ENCODE measurements around the gene KLHL3.
"Not testable (repeated sequence)": the region's sequence is repeated elsewhere in the genome, so short reads cannot be mapped to it uniquely, and the experiment has no call there.

KLHL3 gene

GRCh38 chr5:137735555-137736284, at the start of gene KLHL3:
Gene KLHL3 (minus strand): TSS chr5:137736089. CDS start chr5:137735646, 443 bp downstream.
- DNase-seq = peak; percentile 85

- no peak for DNase-seq
These were observed 47.2 kb upstream of the KLHL3 start for GRCh38 chr5:137782984-137783536.

- no peak for DNase-seq
These were observed 46.2 kb upstream of the KLHL3 start for GRCh38 chr5:137782055-137782454.

- peak; percentile 75 for DNase-seq
These were observed 43.1 kb upstream of the KLHL3 start for GRCh38 chr5:137778772-137779564.

GRCh38 chr5:137767937-137768336, 32.0 kb upstream of the KLHL3 start:
- DNase-seq = not testable (repeated sequence)

GRCh38 chr5:137761566-137761965, 25.7 kb upstream of the KLHL3 start:
- no peak for DNase-seq

- no peak for DNase-seq
These were observed 25.0 kb upstream of the KLHL3 start for GRCh38 chr5:137760719-137761516.

- no peak for DNase-seq
These were observed 24.4 kb upstream of the KLHL3 start for GRCh38 chr5:137760294-137760693.

GRCh38 chr5:137758715-137759306, 22.9 kb upstream of the KLHL3 start:
- DNase-seq = no peak

- no peak for DNase-seq
These were observed 22.2 kb upstream of the KLHL3 start for GRCh38 chr5:137758121-137758520.

GRCh38 chr5:137757634-137758033, 21.7 kb upstream of the KLHL3 start:
- no peak for DNase-seq

GRCh38 chr5:137754961-137755762, 19.3 kb upstream of the KLHL3 start:
- DNase-seq = no peak

- DNase-seq = peak; percentile 99
These were observed 18.5 kb upstream of the KLHL3 start, which contains the start of gene HNRNPA0 for GRCh38 chr5:137754188-137754960. Gene HNRNPA0 (minus strand): TSS chr5:137754363. CDS start chr5:137754066, 297 bp downstream.

GRCh38 chr5:137753691-137754187, 17.9 kb upstream of the KLHL3 start:
- no peak for DNase-seq

GRCh38 chr5:137752905-137753690, 17.2 kb upstream of the KLHL3 start:
- peak; percentile 45 for DNase-seq

GRCh38 chr5:137751869-137752491, 16.1 kb upstream of the KLHL3 start:
- DNase-seq = peak; percentile 87

GRCh38 chr5:137750436-137750835, 14.5 kb upstream of the KLHL3 start:
- no peak for DNase-seq

GRCh38 chr5:137747848-137748247, 12.0 kb upstream of the KLHL3 start:
- no peak for DNase-seq

GRCh38 chr5:137743031-137743640, 7.2 kb upstream of the KLHL3 start:
- DNase-seq = peak; percentile 85
